OCI-LY7 (cell line): ENCODE data around the gene RASA4B.
"Not testable (repeated sequence)": the region's sequence is repeated elsewhere in the genome, so short reads cannot be mapped to it uniquely, and the experiment has no call there.

Experiments
- EZH2phosphoT487 ChIP-seq: fragments of 200-600 bp; sonication (generic); IDR thresholded peaks from 2 replicates; pipeline ENCODE4 v1.6.1; 2018; ENCODE audit warnings: low read depth, borderline replicate concordance, mild to moderate bottlenecking, mixed run types, antibody characterized with exemption, low read length, moderate library complexity, mixed read lengths
- TF ChIP-seq, protein P1 (sequence below): fragments of 200-600 bp; sonication (generic); conservative IDR thresholded peaks from 2 replicates; pipeline ENCODE4 v1.5.1; 2014; ENCODE audit warnings: mild to moderate bottlenecking, antibody characterized with exemption, low read length, moderate library complexity, mixed read lengths

GRCh38 chr7:102520797-102521196 lies 3.2 kb upstream of the RASA4B start:
- TF ChIP-seq, protein P1, sequence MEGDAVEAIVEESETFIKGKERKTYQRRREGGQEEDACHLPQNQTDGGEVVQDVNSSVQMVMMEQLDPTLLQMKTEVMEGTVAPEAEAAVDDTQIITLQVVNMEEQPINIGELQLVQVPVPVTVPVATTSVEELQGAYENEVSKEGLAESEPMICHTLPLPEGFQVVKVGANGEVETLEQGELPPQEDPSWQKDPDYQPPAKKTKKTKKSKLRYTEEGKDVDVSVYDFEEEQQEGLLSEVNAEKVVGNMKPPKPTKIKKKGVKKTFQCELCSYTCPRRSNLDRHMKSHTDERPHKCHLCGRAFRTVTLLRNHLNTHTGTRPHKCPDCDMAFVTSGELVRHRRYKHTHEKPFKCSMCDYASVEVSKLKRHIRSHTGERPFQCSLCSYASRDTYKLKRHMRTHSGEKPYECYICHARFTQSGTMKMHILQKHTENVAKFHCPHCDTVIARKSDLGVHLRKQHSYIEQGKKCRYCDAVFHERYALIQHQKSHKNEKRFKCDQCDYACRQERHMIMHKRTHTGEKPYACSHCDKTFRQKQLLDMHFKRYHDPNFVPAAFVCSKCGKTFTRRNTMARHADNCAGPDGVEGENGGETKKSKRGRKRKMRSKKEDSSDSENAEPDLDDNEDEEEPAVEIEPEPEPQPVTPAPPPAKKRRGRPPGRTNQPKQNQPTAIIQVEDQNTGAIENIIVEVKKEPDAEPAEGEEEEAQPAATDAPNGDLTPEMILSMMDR = not testable (repeated sequence)
- TF ChIP-seq EZH2phosphoT487 = not testable (repeated sequence)
